Keratinocyte (primary cell): ENCODE results near the gene LRRC17. TPM values are rescaled to one million over a fixed set of nuclear protein-coding genes. Genes with fewer than 3 reads are reported as not detected.

Source experiments
- DNase-seq: peaks from one replicate; pipeline ENCODE4 v3.0.0-alpha.2; 2011; ENCODE audit warnings: low read depth, missing footprints, low spot score
- FAIRE-seq: peaks from 2 replicates; lab custom pipeline; 2011; peaks lifted over from hg19 to GRCh38; lab: Jason Lieb, UNC
- H2AFZ ChIP-seq: 2 replicates; pipeline ENCODE4 v1.6.0; 2012; ENCODE audit warnings: low read length, control low read depth, inconsistent platforms; ENCODE audit not compliant: control insufficient read depth
- H3K27ac ChIP-seq: 2 replicates; pipeline ENCODE4 v1.5.1; 2011; ENCODE audit warnings: low read length; ENCODE audit not compliant: control insufficient read depth, insufficient read depth
- H3K27me3 ChIP-seq: 3 replicates; pipeline ENCODE4 v1.6.0; 2011; ENCODE audit warnings: low read length; ENCODE audit not compliant: control insufficient read depth, insufficient read depth; ENCODE audit errors: extremely low read depth
- H3K36me3 ChIP-seq, 2 experiments: 2 replicates in 1 of 2; 3 replicates in 1 of 2; pipeline ENCODE4 v1.5.1; 2011; ENCODE audit warnings: low read length in 2 of 2, mild to moderate bottlenecking in 1 of 2; ENCODE audit not compliant: control insufficient read depth in 2 of 2, insufficient read depth in 2 of 2; ENCODE audit errors: extremely low read depth in 1 of 2
- H3K4me1 ChIP-seq: 3 replicates; pipeline ENCODE4 v1.5.1; 2011; ENCODE audit warnings: low read length; ENCODE audit not compliant: control insufficient read depth, insufficient read depth; ENCODE audit errors: extremely low read depth
- H3K4me2 ChIP-seq: 3 replicates; pipeline ENCODE4 v1.6.0; 2011; ENCODE audit warnings: low read depth, low read length; ENCODE audit not compliant: control insufficient read depth, insufficient read depth; ENCODE audit errors: extremely low read depth
- H3K4me3 ChIP-seq, 3 experiments: fragments of 200-600 bp in 1 of 3; sonication (generic) in 1 of 3; 2 replicates in 2 of 3; 3 replicates in 1 of 3; pipeline ENCODE4 v1.5.1; 2011 to 2016; ENCODE audit warnings: low read length in 3 of 3, mild to moderate bottlenecking in 3 of 3, control low read depth in 2 of 3, inconsistent platforms in 1 of 3, low read depth in 1 of 3, mixed read lengths in 1 of 3, mixed run types in 1 of 3, moderate library complexity in 1 of 3; ENCODE audit not compliant: control insufficient read depth in 2 of 3, insufficient read depth in 2 of 3; ENCODE audit errors: extremely low read depth in 1 of 3
- H3K79me2 ChIP-seq: 2 replicates; pipeline ENCODE4 v1.6.0; 2012; ENCODE audit warnings: low read length; ENCODE audit not compliant: control insufficient read depth, insufficient read depth
- H3K9ac ChIP-seq: 3 replicates; pipeline ENCODE4 v1.6.0; 2011; ENCODE audit warnings: low read length; ENCODE audit not compliant: control insufficient read depth, insufficient read depth; ENCODE audit errors: extremely low read depth
- H3K9me1 ChIP-seq: 3 replicates; pipeline ENCODE4 v1.6.0; 2011; ENCODE audit warnings: low read length; ENCODE audit not compliant: control insufficient read depth, insufficient read depth; ENCODE audit errors: extremely low read depth
- H3K9me3 ChIP-seq: 2 replicates; pipeline ENCODE4 v1.5.1; 2012; ENCODE audit warnings: low read depth, low read length; ENCODE audit not compliant: control insufficient read depth
- H4K20me1 ChIP-seq: 3 replicates; pipeline ENCODE4 v1.6.0; 2011; ENCODE audit warnings: low read length; ENCODE audit not compliant: control insufficient read depth, insufficient read depth; ENCODE audit errors: extremely low read depth
- CTCF ChIP-seq, 3 experiments: IDR thresholded peaks in 1 of 3; conservative IDR thresholded peaks in 1 of 3; optimal IDR thresholded peaks in 1 of 3; 2 replicates in 2 of 3; 3 replicates in 1 of 3; pipeline versions ENCODE3 to v1.5.1; 2011; ENCODE audit warnings: low read length in 3 of 3, mild to moderate bottlenecking in 3 of 3, moderate library complexity in 2 of 3, control low read depth in 1 of 3, inconsistent platforms in 1 of 3; ENCODE audit not compliant: insufficient read depth in 2 of 3; ENCODE audit errors: extremely low read depth in 1 of 3
- EZH2 ChIP-seq: IDR thresholded peaks from one replicate; pipeline ENCODE4 v1.6.1; 2012; ENCODE audit warnings: inconsistent platforms, mild to moderate bottlenecking, low read length, moderate library complexity
- dilution Hi-C: fragments of 300-500 bp; cut with MboI; formaldehyde crosslinking; loops from one replicate; pipeline ENCODE4 v1.7.0; 2020; ENCODE audit warnings: low sequenced_read_pairs; ENCODE audit not compliant: extremely low pct_ligation_motif_present
- polyA plus RNA-seq, 5 experiments: library from polyadenylated mRNA; depleted of rRNA in 3 of 5; stranded (reverse) in 3 of 5; stranded (forward) in 1 of 5; unstranded in 1 of 5; fragments of >200 nt; gene quantifications; 1 replicate in 1 of 5; 2 replicates in 3 of 5; 3 replicates in 1 of 5; pipeline versions ENCODE4 v1.2.1 to v1.2.3, GENCODE V29; 2011 to 2012; ENCODE audit warnings: missing spikeins in 2 of 5, low read depth in 1 of 5, low replicate concordance in 1 of 5

LRRC17 gene
- polyA plus RNA-seq, 1 donor (not counting 4 experiments of a cell fraction or from before 2014, with no cell fraction given), result 0.20 TPM

- no peak overlapping the region for H2AFZ ChIP-seq
- dilution Hi-C loops, result no loop called here
- peak; percentile 98 for FAIRE-seq
Measured at GRCh38 chr7:102875700-102876295, 37.0 kb upstream of the LRRC17 start.

GRCh38 chr7:102883098-102883860 lies 29.5 kb upstream of the LRRC17 start:
- peak overlapping the region; percentile 79 for H3K4me2 ChIP-seq
- dilution Hi-C loops, result no loop called here

More at GRCh38 chr7:102875700-102876295, 37.0 kb upstream of the LRRC17 start:
- Histone ChIP-seq H3K27me3 (no peaks in the 10 kb centered on the region), H3K79me2 (no peaks in the 10 kb centered on the region), H3K4me2 (peak overlapping the region; percentile 23), H3K4me3 (no peak overlapping the region), H3K9ac (peak overlapping the region; percentile 64), H3K4me1 (peaks cover 49% of the 10 kb centered on the region), H4K20me1 (no peaks in the 10 kb centered on the region), H3K9me1 (no peaks in the 10 kb centered on the region), H3K27ac (peak overlapping the region; percentile 90), H3K9me3 (no peaks in the 10 kb centered on the region), H3K36me3 (no peaks in the 10 kb centered on the region)
- DNase-seq, result peak; percentile 98
- TF ChIP-seq EZH2 (no peak), CTCF (optimal IDR thresholded peaks at IDR 0.05 in 1 of 3, IDR thresholded peaks at IDR 0.05 in 1 of 3, conservative IDR thresholded peaks at IDR 0.05 in 1 of 3; ENCODE audit: extremely low read depth in 1 of 3, insufficient read depth in 2 of 3, low read length in 3 of 3) (peak in 2 of 3 experiments; percentile 13 to 15)

More at GRCh38 chr7:102883098-102883860, 29.5 kb upstream of the LRRC17 start:
- Histone ChIP-seq H3K9ac (peak overlapping the region; percentile 28), H3K79me2 (no peaks in the 10 kb centered on the region), H3K9me1 (no peaks in the 10 kb centered on the region), H3K4me3 (peak overlapping the region in 2 of 3 experiments; percentile 37 to 42), H2AFZ (peak overlapping the region; percentile 19), H3K27ac (peak overlapping the region; percentile 53), H3K4me1 (peaks cover 14% of the 10 kb centered on the region), H3K36me3 (no peaks in the 10 kb centered on the region), H4K20me1 (no peaks in the 10 kb centered on the region), H3K27me3 (no peaks in the 10 kb centered on the region), H3K9me3 (no peaks in the 10 kb centered on the region)
- TF ChIP-seq CTCF (optimal IDR thresholded peaks at IDR 0.05 in 1 of 3, IDR thresholded peaks at IDR 0.05 in 1 of 3, conservative IDR thresholded peaks at IDR 0.05 in 1 of 3; ENCODE audit: extremely low read depth in 1 of 3, insufficient read depth in 2 of 3, low read length in 3 of 3) (no peak), EZH2 (no peak)
- DNase-seq (peak; percentile 40), FAIRE-seq (peak; percentile 90)
